NOMO-1 treated with dmso at 0.1 percent for 144 hours (cell line): ENCODE results near the gene GJC1.
"Not testable (repeated sequence)": the region's sequence is repeated elsewhere in the genome, so short reads cannot be mapped to it uniquely, and the experiment has no call there.

Experiments used
- DNase-seq: peaks from one replicate; lab custom pipeline; 2025; ENCODE audit not compliant: unreplicated experiment; lab: John Stamatoyannopoulos, UW

Gene GJC1

DNA sequence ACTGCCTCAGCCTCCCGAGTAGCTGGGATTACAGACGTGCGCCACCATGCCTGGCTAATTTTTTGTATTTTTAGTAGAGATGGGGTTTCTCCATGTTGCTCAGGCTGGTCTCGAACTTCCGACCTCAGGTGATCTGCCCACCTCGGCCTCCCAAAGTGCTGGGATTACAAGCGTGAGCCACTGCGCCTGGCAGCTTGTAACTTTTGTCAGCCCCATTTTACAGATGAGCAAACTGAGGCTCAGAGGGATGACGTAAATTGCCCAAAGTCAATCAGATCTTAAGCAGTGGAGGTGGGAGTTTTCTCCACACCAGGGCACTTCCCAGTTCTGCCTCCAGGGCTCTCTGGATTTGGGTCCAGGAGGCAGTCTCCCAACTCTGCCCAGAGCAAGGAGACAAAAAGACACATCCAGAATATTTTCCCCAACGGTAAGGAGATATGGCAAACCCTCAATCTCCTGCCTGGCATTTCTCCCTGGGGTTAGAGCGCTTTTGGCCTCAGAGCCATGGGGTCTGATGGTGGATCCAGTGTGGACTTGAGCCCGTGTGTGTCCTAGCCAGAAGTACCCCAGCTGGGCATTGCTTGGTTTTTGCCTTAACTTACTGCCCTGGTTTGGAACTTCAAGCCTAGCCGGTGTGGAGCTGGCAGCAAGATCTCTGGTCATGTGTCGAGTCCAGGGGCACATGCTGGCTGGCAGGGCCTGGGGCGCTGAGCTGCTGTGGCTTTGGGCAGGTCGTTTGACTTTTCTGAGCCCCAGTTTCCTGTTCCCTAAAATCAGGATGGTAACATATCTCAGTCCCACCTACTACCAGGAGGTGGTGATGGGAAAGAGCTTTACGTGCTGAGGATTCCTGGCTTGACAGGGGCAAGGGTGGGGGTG lies 67.9 kb downstream of the GJC1 start:
- DNase-seq = no peak

DNA sequence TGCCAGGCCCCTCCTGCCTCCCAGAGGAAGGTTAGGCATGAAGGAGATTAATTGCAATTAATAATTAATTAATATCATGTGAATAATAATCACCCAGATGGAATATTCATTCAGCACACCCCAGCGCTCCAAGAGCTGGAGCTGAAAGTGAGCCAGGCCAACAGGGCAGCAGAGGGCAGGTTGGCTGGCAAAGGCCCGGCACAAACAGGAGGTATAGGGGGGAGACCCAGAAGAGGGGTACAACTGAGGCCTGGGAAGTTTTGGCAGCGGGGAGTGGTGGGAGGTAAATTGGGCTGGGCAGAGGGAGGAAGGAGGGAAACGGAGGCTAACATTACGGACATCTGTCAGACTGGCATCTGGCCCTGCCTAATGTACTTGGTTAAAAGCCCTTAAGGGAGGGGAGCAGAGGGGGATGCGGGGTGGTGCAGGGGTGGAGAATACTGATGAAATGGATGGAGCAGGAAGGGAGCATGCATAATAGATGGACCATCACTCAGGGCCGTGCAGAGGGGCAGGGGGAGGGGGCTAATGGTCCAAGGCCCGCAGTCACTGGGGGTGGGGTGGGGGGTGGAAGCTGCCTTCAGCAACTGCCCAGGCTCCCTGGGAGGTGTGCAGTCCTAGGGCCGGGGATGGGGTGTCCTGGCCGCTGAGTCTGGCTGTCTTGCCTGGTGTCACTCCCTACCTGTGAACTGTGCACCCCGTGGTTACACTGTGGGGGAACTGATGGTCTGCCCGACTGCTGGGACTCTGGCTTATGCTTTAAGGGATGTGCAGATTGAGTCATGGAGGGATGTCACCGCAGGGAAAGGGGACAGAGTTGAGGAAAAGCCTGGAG lies 69.4 kb downstream of the GJC1 start:
- no peak for DNase-seq

GRCh38 chr17:44759916-44760243 lies 70.2 kb downstream of the GJC1 start:
- no peak for DNase-seq

- no peak for DNase-seq
Observed at GRCh38 chr17:44759086-44759915, 70.8 kb downstream of the GJC1 start.

DNA sequence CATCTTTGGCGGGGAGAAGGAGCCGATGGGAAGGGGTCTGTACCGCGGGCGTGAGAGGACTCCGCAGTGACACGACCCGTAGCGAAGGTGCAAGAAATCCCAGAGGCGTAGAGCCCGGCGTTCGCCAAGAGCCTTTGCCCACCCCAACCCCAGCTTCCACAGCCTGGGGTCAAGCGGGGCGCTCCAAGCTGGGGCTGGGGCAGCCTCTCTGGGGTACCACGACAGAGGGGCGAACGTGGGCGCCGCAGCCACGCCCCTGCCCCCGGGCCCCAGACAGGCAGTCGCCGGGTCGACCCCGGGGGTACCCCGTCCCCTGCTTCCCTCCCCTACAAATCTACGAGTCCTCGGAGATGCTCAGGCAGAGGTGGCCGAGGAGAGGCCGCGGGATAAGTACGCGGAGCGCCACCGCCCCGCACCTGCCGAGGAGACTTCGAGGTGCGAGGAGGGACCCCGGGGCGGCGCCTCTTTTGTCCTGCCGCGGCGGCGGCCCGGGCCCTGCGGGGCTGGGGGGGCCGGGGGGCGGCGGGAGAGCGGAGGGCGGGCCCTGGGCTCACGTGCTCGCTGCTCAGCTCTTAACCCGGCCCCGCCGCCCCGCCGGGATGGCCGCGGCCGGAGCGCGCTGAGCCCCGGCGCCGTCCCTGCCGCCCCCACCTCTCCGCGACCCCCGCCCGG lies 71.5 kb downstream of the GJC1 start, which contains the start of gene ADAM11:
ADAM11 (plus strand) TSS at position 575 of the 672 bp plus-strand sequence. CDS start 212 bp downstream, outside the sequence.
- DNase-seq = no peak

DNA sequence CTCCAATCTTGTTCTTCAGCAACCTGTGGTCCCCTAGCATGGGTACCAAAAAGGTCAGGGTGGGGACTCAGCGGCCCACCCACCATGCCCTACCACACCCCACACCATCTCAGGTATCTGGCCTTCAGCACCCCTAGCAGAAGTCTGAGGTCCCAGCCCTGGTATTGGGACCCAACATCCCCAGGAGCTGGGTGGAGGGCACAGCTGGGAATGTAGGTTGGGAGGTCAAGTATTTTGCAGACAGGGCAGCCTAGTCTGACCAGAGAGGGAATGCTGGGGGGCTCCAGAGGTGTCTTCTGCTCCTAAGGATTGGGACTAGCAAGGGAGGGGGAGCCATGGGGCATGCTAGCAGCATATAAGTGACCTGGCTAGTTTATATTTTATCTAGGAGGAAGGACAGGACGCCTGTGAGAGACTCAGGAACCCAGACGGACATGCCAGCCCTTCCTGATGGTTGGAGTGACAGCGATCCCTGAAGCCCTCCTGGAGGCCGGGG lies 72.1 kb downstream of the GJC1 start:
- no peak for DNase-seq

DNA sequence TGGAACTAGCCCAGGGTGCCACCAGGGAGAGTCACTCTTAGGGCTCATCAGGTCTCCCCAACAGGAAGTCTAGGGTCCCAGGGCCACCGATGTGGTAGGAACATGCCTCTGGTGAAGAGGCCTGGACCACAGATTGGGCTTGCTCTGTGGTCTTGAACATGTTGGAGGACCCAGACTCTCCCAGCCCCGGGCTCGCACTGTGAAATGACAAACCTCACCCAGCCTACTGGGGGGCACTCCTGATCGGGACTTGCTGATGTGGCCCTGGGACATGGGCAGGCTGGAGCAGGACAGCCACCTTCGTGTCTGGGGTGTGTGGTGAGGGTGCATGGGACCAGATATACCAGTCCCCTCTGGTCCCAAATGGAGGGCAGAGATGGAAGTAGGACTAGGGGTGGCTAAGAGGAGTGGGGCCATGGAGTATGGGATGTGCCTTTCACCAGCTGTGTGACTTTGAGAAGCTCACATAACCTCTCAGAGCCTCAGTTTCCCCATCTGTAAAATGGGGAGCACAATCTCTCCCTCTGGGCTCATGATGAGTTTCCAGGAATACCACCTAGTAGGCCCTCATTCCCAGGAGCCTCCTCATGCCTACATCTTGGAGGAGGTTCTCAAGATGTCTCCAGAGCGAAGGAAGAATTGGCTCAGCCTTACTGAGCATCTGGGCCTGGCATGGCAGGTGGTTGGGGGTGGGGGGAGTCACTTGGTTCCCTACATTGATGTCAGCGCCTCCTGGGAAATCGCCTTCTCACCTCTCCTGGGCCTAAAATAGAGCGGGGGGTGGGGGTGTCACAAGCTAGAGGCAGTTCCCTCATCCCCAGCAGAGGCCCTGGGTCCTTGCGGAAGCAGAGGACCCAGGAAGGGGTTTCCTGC lies 72.8 kb downstream of the GJC1 start:
- DNase-seq = no peak

DNA sequence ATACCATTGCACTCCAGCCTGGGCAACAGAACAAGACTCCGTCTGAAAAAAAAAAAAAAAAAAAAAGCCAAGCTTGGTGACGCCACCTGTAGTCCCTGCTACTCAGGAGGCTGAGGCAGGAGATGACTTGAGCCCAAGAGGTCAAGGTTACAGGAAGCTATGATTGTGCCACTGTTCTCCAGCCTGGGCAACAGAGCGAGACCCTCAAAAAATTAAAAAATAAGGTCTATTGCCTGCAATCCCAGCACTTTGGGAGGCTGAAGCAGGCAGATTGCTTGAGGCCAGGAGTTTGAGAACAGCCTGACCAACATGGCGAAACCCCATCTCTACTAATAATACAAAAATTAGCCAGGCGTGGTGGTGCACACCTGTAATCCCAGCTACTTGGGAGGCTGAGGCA lies 74.9 kb downstream of the GJC1 start:
- DNase-seq = not testable (repeated sequence)

- DNase-seq = no peak
Observed at GRCh38 chr17:44754276-44754675, 75.8 kb downstream of the GJC1 start.

- DNase-seq = no peak
Observed at GRCh38 chr17:44752953-44753861, 76.9 kb downstream of the GJC1 start.

DNA sequence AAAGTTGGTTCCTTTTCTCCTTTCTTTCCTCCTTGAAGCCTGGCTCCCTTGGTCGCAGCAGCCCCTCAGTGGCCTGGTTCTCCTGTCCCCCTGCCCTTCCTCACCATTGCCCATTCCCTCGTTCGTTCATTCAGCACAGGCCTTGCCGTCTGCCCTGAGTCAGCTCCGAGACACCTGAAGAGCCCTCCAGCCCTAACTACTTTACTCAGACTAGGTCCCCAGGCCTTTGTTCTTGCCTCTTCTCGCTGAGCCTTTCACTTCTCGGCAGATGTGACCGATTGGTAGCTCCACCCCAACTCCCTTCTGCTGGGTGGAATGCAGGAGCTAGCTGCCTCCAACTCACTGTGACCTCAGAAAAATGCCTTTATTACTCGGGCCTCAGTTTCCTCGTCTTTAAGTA lies 78.3 kb downstream of the GJC1 start:
- DNase-seq = no peak

DNA sequence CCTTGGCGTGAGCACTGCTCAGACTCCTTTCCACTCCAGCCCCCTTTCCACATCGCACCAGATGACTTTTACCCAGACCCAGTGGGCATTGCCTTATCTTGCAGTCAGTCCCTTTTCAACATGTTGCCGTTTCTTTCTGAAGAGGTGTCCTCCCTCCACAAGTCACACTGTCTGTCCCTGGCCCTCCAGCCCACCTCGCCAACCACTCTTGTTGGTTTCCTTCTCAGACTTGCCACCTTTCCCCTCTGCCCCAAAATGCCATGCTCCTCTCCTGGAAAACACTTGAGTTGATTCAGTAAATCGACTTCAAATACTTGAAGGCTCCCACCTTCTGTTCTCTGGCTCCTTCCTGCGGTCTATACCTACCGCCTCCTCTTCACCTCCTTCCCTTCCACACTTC lies 78.8 kb downstream of the GJC1 start:
- no peak for DNase-seq

DNA sequence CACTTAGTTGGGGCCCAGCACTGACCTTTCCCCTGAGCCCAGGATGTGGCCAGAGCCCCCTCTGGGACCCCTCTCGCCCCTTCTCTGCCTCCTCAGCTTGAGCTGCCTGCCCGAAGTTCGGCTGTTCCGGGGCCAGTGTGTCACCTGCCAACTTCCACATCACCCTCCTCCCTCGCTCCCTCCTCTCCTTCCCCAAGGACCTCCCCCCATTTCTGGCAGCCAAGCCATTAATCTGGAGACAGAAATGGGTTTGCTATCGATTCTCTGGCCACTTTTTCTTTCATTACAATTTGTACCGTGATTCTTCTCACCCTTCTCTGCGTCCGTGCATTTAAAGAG lies 80.1 kb downstream of the GJC1 start:
- no peak for DNase-seq

GRCh38 chr17:44749076-44749979 lies 80.8 kb downstream of the GJC1 start:
- no peak for DNase-seq
